ENCODE results near the gene PHC3.

Gene PHC3

DNA sequence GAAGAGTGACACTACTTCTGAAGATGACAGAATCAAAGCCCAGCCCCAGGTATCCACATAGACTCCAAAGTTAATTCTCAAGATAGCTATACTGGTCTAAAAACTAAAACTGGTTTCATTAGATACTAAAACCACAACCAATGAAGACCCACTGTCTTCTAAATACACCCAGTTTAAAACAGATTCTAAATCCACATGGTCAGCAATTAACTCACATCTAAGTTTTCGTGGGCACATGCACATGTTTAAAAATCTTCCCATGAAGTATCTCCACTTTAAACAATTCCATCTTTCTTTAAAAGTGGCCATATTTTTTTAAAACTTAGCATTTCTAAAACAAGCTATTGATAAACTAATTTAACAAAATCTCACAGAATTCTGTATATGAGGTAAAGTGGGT, 80.6 kb downstream of the PHC3 start:
- TF ChIP-seq, protein P1, sequence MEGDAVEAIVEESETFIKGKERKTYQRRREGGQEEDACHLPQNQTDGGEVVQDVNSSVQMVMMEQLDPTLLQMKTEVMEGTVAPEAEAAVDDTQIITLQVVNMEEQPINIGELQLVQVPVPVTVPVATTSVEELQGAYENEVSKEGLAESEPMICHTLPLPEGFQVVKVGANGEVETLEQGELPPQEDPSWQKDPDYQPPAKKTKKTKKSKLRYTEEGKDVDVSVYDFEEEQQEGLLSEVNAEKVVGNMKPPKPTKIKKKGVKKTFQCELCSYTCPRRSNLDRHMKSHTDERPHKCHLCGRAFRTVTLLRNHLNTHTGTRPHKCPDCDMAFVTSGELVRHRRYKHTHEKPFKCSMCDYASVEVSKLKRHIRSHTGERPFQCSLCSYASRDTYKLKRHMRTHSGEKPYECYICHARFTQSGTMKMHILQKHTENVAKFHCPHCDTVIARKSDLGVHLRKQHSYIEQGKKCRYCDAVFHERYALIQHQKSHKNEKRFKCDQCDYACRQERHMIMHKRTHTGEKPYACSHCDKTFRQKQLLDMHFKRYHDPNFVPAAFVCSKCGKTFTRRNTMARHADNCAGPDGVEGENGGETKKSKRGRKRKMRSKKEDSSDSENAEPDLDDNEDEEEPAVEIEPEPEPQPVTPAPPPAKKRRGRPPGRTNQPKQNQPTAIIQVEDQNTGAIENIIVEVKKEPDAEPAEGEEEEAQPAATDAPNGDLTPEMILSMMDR (conservative IDR thresholded peaks at IDR 0.05; ENCODE audit: low read depth, low read length), result no peak
- Histone ChIP-seq H3K4me3 (IDR thresholded peaks at IDR 0.05; ENCODE audit: insufficient read depth, low read depth, low read length) (no peak overlapping the region), H3K4me2 (peak overlapping the region; percentile 8; the same call in 1 of the 2 replicates), H3K79me2 (ENCODE audit: insufficient read depth, low read depth) (no peaks in the 10 kb centered on the region), H3K27me3 (ENCODE audit: insufficient read depth, low read depth) (no peaks in the 10 kb centered on the region), H2AFZ (ENCODE audit: low read depth) (no peak overlapping the region), H3K4me1 (ENCODE audit: low read depth, poor library complexity, severe bottlenecking) (peaks cover 18% of the 10 kb centered on the region), H3K36me3 (ENCODE audit: insufficient read depth) (peaks cover 4% of the 10 kb centered on the region; the same call in 1 of the 2 replicates), H3K9ac (no peak overlapping the region), H3K27ac (no peak overlapping the region), H4K20me1 (ENCODE audit: insufficient read depth) (no peaks in the 10 kb centered on the region)

DNA sequence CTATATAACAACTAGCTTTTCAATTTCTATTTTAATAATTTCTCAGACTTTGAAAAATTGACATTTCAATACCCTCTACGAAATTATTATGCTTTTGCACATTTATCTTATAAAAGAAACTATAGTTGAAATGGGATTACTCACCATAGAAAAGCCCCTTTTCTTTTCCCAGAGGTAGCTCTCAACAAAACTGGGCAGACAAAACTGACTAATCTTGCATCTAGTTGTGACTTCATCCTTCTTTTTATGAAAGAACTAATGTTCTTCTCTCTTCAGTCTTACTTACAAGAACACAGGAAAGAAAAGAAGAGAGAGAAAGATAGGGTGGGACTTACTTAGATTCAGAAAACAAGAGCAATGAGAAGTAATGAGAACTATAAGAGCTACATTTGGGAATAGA, 82.8 kb downstream of the PHC3 start:
- peaks cover 4% of the 10 kb centered on the region; the same call in 1 of the 2 replicates for H3K36me3 ChIP-seq (ENCODE audit: insufficient read depth)
- H3K9ac ChIP-seq, result no peak overlapping the region
- H3K79me2 ChIP-seq (ENCODE audit: insufficient read depth, low read depth), result no peaks in the 10 kb centered on the region
- no peak overlapping the region for H2AFZ ChIP-seq (ENCODE audit: low read depth)
- H3K4me3 ChIP-seq (IDR thresholded peaks at IDR 0.05; ENCODE audit: insufficient read depth, low read depth, low read length), result no peak overlapping the region
- no peaks in the 10 kb centered on the region for H4K20me1 ChIP-seq (ENCODE audit: insufficient read depth)
- no peak overlapping the region for H3K4me2 ChIP-seq
- no peak overlapping the region for H3K27ac ChIP-seq
- H3K4me1 ChIP-seq (ENCODE audit: low read depth, poor library complexity, severe bottlenecking), result peaks cover 18% of the 10 kb centered on the region
- H3K27me3 ChIP-seq (ENCODE audit: insufficient read depth, low read depth), result no peaks in the 10 kb centered on the region
- TF ChIP-seq, protein P1 (conservative IDR thresholded peaks at IDR 0.05; ENCODE audit: low read depth, low read length), result no peak

DNA sequence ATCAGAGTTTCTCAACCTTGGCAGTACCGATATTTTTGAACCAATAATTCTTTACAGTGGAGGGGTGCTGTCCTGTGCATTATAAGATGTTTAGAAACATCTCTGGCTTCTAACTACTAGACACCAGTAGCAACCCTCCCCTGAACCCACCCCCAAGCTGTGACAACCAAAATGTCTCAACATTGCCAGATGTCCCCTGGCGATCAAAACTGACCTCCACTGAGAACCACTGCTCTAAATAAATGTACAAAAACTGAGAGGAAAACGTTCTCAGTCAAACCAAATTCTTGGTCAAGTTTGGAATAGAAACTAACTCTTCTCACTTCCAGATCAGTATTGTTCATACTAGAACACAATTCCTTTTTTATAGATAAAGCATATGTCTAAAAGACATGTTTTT, 85.2 kb downstream of the PHC3 start:
- no peaks in the 10 kb centered on the region for H3K79me2 ChIP-seq (ENCODE audit: insufficient read depth, low read depth)
- peaks cover 10% of the 10 kb centered on the region; the same call in 1 of the 2 replicates for H3K36me3 ChIP-seq (ENCODE audit: insufficient read depth)
- H3K27ac ChIP-seq, result no peak overlapping the region
- no peak overlapping the region for H3K4me2 ChIP-seq
- peaks cover 11% of the 10 kb centered on the region for H3K4me1 ChIP-seq (ENCODE audit: low read depth, poor library complexity, severe bottlenecking)
- H2AFZ ChIP-seq (ENCODE audit: low read depth), result no peak overlapping the region
- H3K9ac ChIP-seq, result no peak overlapping the region
- TF ChIP-seq, protein P1 (conservative IDR thresholded peaks at IDR 0.05; ENCODE audit: low read depth, low read length), result no peak
- H4K20me1 ChIP-seq (ENCODE audit: insufficient read depth), result no peaks in the 10 kb centered on the region
- H3K27me3 ChIP-seq (ENCODE audit: insufficient read depth, low read depth), result no peaks in the 10 kb centered on the region
- H3K4me3 ChIP-seq (IDR thresholded peaks at IDR 0.05; ENCODE audit: insufficient read depth, low read depth, low read length), result no peak overlapping the region

DNA sequence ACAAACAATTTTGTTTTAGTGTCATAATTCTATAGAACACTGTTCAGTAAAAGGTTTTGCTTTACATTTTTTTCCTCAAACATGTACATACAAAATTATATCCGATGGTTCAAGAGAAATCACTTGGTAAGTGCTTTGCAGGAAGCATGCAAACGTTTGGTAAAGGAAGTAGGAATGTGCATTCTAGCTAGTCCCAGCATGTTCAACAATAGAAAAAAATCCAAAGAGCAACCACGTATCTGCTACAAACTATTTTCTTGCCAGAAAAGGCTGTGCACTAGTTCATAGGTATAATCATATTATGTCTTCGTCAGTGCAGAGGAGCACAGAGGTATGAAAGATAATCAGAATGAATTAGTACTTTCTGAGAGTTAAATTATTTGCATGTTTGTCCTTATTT, 85.8 kb downstream of the PHC3 start:
- no peak overlapping the region for H3K4me2 ChIP-seq

More for the DNA sequence above, 85.8 kb downstream of the PHC3 start:
- Histone ChIP-seq H3K36me3 (ENCODE audit: insufficient read depth) (peaks cover 10% of the 10 kb centered on the region; the same call in 1 of the 2 replicates), H2AFZ (ENCODE audit: low read depth) (no peak overlapping the region), H3K27ac (no peak overlapping the region), H4K20me1 (ENCODE audit: insufficient read depth) (no peaks in the 10 kb centered on the region), H3K4me3 (IDR thresholded peaks at IDR 0.05; ENCODE audit: insufficient read depth, low read depth, low read length) (no peak overlapping the region), H3K79me2 (ENCODE audit: insufficient read depth, low read depth) (no peaks in the 10 kb centered on the region), H3K9ac (no peak overlapping the region), H3K4me1 (ENCODE audit: low read depth, poor library complexity, severe bottlenecking) (peaks cover 5% of the 10 kb centered on the region), H3K27me3 (ENCODE audit: insufficient read depth, low read depth) (no peaks in the 10 kb centered on the region)
- TF ChIP-seq, protein P1 (conservative IDR thresholded peaks at IDR 0.05; ENCODE audit: low read depth, low read length), result no peak

All from KMS-11 (cell line).